Fibroblast of the aortic adventitia (primary cell): ENCODE results near the gene XYLT1. TPM values are rescaled to one million over a fixed set of nuclear protein-coding genes. Genes with fewer than 3 reads are reported as not detected.

ENCODE experiments used
- DNase-seq: peaks from one replicate; pipeline ENCODE4 v3.0.0-alpha.2; 2010; ENCODE audit warnings: low read depth
- H3K4me3 ChIP-seq: 2 replicates; pipeline ENCODE4 v1.5.1; 2011; ENCODE audit warnings: low read depth, mild to moderate bottlenecking, control low read depth, low read length, moderate library complexity
- CTCF ChIP-seq: IDR thresholded peaks from 2 replicates; pipeline ENCODE4 v1.5.1; 2011; ENCODE audit warnings: mild to moderate bottlenecking, low read length, control low read depth, inconsistent platforms; ENCODE audit not compliant: insufficient read depth
- total RNA-seq: library from RNA; depleted of rRNA; stranded (reverse); fragments of >200 nt; gene quantifications from 2 replicates; pipeline ENCODE4 v1.2.3, GENCODE V29; 2012; ENCODE audit warnings: low replicate concordance

XYLT1 gene
- total RNA-seq, 1 donor, result 32.7 TPM

- DNase-seq, result no peak
- no peak for TF ChIP-seq CTCF
- no peak overlapping the region for H3K4me3 ChIP-seq
Measured at GRCh38 chr16:17503331-17503730, 32.6 kb upstream of the XYLT1 start.

GRCh38 chr16:17501321-17501720 lies 30.6 kb upstream of the XYLT1 start:
- no peak for DNase-seq
- TF ChIP-seq CTCF, result no peak
- no peak overlapping the region for H3K4me3 ChIP-seq

GRCh38 chr16:17499223-17499902 lies 28.6 kb upstream of the XYLT1 start:
- no peak for DNase-seq
- no peak overlapping the region for H3K4me3 ChIP-seq
- TF ChIP-seq CTCF, result no peak

GRCh38 chr16:17497648-17498047 lies 26.9 kb upstream of the XYLT1 start:
- no peak for TF ChIP-seq CTCF
- no peak for DNase-seq
- H3K4me3 ChIP-seq, result no peak overlapping the region

- DNase-seq, result no peak
- TF ChIP-seq CTCF, result no peak
- no peak overlapping the region for H3K4me3 ChIP-seq
Measured at GRCh38 chr16:17496891-17497290, 26.1 kb upstream of the XYLT1 start.

- H3K4me3 ChIP-seq, result no peak overlapping the region
- DNase-seq, result no peak
- no peak for TF ChIP-seq CTCF
Measured at GRCh38 chr16:17493012-17493411, 22.3 kb upstream of the XYLT1 start.

GRCh38 chr16:17491140-17491662 lies 20.4 kb upstream of the XYLT1 start:
- TF ChIP-seq CTCF, result no peak
- no peak for DNase-seq

More at GRCh38 chr16:17491140-17491662, 20.4 kb upstream of the XYLT1 start:
- no peak overlapping the region for H3K4me3 ChIP-seq
